Measurements from ENCODE around the gene CSNK2B. TPM values are rescaled to one million over a fixed set of nuclear protein-coding genes. Genes with fewer than 3 reads are reported as not detected.

Gene CSNK2B
- total RNA-seq, 1 experiment from 2014 or later = 219 TPM

GRCh38 chr6:31702819-31703716, 37.2 kb downstream of the CSNK2B start, which contains the start of gene ABHD16A:
TSS of gene ABHD16A (minus strand) at chr6:31703324. CDS start at chr6:31703281, 43 bp downstream.
- Histone ChIP-seq H3K4me3 (ENCODE audit: low read depth in 2 of 2, low read length in 2 of 2) (peak within 1 kb of the TSS; percentile 92 to 99), H3K27ac (ENCODE audit: low read length) (peak within 1 kb of the TSS; percentile 95), H3K9me3 (ENCODE audit: control insufficient read depth, insufficient read depth, low read depth, low read length) (no peaks in the 10 kb centered on the region), H3K4me1 (ENCODE audit: control insufficient read depth, insufficient read depth, low read length) (peaks cover 7% of the 10 kb centered on the region; the same call in 1 of the 2 replicates), H3K36me3 (ENCODE audit: control insufficient read depth, insufficient read depth, low read length) (peaks cover 2% of the 10 kb centered on the region; the same call in 1 of the 2 replicates), H3K27me3 (ENCODE audit: control insufficient read depth, insufficient read depth, low read length) (no peaks in the 10 kb centered on the region)
- no TSS peak for BruUV-seq (replicated peaks)
- intact Hi-C loops (cut with micrococcal nuclease; ENCODE audit: unreplicated experiment) = no loop called here
- POLR2A ChIA-PET = interaction anchor here (0.6 to 0.7 kb wide), 3 partner anchors 93 to 356 kb away, joined by 3 to 6 read pairs (median 4); partner anchors contain the start of gene VARS1
- TF ChIP-seq POLR2AphosphoS5 (IDR thresholded peaks at IDR 0.05; ENCODE audit: low read depth, low read length) = peak; percentile 89
- TF ChIP-seq, protein P1, sequence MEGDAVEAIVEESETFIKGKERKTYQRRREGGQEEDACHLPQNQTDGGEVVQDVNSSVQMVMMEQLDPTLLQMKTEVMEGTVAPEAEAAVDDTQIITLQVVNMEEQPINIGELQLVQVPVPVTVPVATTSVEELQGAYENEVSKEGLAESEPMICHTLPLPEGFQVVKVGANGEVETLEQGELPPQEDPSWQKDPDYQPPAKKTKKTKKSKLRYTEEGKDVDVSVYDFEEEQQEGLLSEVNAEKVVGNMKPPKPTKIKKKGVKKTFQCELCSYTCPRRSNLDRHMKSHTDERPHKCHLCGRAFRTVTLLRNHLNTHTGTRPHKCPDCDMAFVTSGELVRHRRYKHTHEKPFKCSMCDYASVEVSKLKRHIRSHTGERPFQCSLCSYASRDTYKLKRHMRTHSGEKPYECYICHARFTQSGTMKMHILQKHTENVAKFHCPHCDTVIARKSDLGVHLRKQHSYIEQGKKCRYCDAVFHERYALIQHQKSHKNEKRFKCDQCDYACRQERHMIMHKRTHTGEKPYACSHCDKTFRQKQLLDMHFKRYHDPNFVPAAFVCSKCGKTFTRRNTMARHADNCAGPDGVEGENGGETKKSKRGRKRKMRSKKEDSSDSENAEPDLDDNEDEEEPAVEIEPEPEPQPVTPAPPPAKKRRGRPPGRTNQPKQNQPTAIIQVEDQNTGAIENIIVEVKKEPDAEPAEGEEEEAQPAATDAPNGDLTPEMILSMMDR (IDR thresholded peaks at IDR 0.05) = no peak
- TF ChIP-seq SIN3A (IDR thresholded peaks at IDR 0.05; ENCODE audit: borderline replicate concordance, insufficient read depth, low read depth, low read length) = no peak
- peak; percentile 52; the same call in 1 of the 2 replicates for TF ChIP-seq TCF7L2 (IDR thresholded peaks at IDR 0.05; ENCODE audit: low read depth, low read length)
- peak in 1 of 2 experiments; percentile 0; a peak in 1 of 4 replicates for TF ChIP-seq REST (IDR thresholded peaks at IDR 0.05; ENCODE audit: insufficient read depth in 1 of 2, low read depth in 2 of 2, low read length in 1 of 2)
- ATAC-seq (peak; percentile 100), DNase-seq (ENCODE audit: low read depth, low spot score) (peak; percentile 94)
- CTCF ChIA-PET = interaction anchor here (0.9 kb wide), 1 partner anchor 11 kb away, joined by 3 read pairs; no protein-coding TSS in a partner anchor
- in situ Hi-C loops (cut with HindIII; ENCODE audit: low pct_unique_long_range_greater_than_20kb, low sequenced_read_pairs) = no loop called here

GRCh38 chr6:31705931-31706330, 40.1 kb downstream of the CSNK2B start:
- BruUV-seq (replicated peaks) = no TSS peak
- Histone ChIP-seq H3K27ac (ENCODE audit: low read length) (no peak overlapping the region), H3K36me3 (ENCODE audit: control insufficient read depth, insufficient read depth, low read length) (peaks cover 2% of the 10 kb centered on the region; the same call in 1 of the 2 replicates), H3K27me3 (ENCODE audit: control insufficient read depth, insufficient read depth, low read length) (no peaks in the 10 kb centered on the region), H3K4me1 (ENCODE audit: control insufficient read depth, insufficient read depth, low read length) (peaks cover 7% of the 10 kb centered on the region), H3K4me3 (ENCODE audit: low read depth in 2 of 2, low read length in 2 of 2) (no peak overlapping the region), H3K9me3 (ENCODE audit: control insufficient read depth, insufficient read depth, low read depth, low read length) (no peaks in the 10 kb centered on the region)
- intact Hi-C loops (cut with micrococcal nuclease; ENCODE audit: unreplicated experiment) = no loop called here
- TF ChIP-seq, protein P1 (IDR thresholded peaks at IDR 0.05) = no peak
- TF ChIP-seq POLR2AphosphoS5 (IDR thresholded peaks at IDR 0.05; ENCODE audit: low read depth, low read length) = no peak
- no peak for TF ChIP-seq SIN3A (IDR thresholded peaks at IDR 0.05; ENCODE audit: borderline replicate concordance, insufficient read depth, low read depth, low read length)
- TF ChIP-seq TCF7L2 (IDR thresholded peaks at IDR 0.05; ENCODE audit: low read depth, low read length) = no peak
- TF ChIP-seq REST (IDR thresholded peaks at IDR 0.05; ENCODE audit: insufficient read depth in 1 of 2, low read depth in 2 of 2, low read length in 1 of 2) = no peak
- ChIA-PET CTCF (no interaction called here), POLR2A (no interaction called here)
- DNase-seq (ENCODE audit: low read depth, low spot score) (no peak), ATAC-seq (no peak)
- in situ Hi-C loops (cut with HindIII; ENCODE audit: low pct_unique_long_range_greater_than_20kb, low sequenced_read_pairs) = no loop called here

Data from Panc1 (cell line).